C4-2B (cell line): Measurements from ENCODE around the gene HOXB7.

Source experiments
- ZFX ChIP-seq: fragments of 450-650 bp; IDR thresholded peaks from 2 replicates; pipeline ENCODE4 v1.6.1; 2017
- TF ChIP-seq, protein P1 (sequence below): fragments of 450-650 bp; conservative IDR thresholded peaks from 2 replicates; pipeline ENCODE4 v1.5.1; 2017; ENCODE audit warnings: mild to moderate bottlenecking

GRCh38 chr17:48620461-48621139 lies 9.8 kb upstream of the HOXB7 start:
- TF ChIP-seq, protein P1, sequence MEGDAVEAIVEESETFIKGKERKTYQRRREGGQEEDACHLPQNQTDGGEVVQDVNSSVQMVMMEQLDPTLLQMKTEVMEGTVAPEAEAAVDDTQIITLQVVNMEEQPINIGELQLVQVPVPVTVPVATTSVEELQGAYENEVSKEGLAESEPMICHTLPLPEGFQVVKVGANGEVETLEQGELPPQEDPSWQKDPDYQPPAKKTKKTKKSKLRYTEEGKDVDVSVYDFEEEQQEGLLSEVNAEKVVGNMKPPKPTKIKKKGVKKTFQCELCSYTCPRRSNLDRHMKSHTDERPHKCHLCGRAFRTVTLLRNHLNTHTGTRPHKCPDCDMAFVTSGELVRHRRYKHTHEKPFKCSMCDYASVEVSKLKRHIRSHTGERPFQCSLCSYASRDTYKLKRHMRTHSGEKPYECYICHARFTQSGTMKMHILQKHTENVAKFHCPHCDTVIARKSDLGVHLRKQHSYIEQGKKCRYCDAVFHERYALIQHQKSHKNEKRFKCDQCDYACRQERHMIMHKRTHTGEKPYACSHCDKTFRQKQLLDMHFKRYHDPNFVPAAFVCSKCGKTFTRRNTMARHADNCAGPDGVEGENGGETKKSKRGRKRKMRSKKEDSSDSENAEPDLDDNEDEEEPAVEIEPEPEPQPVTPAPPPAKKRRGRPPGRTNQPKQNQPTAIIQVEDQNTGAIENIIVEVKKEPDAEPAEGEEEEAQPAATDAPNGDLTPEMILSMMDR = no peak
- TF ChIP-seq ZFX = no peak
